Erythroblast (primary cell): ENCODE measurements around the gene SERBP1.

Experiments
- GATA1 ChIP-seq: IDR thresholded peaks from 2 replicates; pipeline ENCODE4 v1.6.1; 2011; ENCODE audit warnings: low read depth, mild to moderate bottlenecking, control low read depth, low read length, moderate library complexity
- POLR2A ChIP-seq: IDR thresholded peaks from 2 replicates; pipeline ENCODE4 v1.6.1; 2011; ENCODE audit warnings: mild to moderate bottlenecking, low read length

DNA sequence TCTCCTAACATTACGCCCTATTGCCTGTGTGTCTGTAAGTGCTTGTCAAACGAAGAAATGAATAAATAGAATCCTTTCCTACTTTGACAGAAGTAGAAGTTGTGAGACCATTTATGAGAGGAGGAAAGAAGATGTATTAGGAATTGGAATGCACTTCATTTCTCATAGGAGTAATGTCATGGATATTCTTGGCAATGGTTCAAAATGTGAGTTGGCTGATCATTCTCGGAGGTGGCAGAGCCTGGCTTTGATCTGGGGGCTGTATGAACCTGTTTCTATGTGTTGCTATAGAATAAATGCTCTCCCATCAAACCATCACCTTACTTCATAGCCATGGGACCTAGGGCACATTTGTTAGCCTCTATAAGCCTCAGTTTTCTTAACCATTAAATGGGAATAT lies 10.1 kb upstream of the SERBP1 start:
- TF ChIP-seq POLR2A (no peak), GATA1 (no peak)
